ENCODE measurements around the gene NINJ2. TPM values are rescaled to one million over a fixed set of nuclear protein-coding genes. Genes with fewer than 3 reads are reported as not detected.
A peak's percentile ranks its signal among the peaks of the same experiment; 100 is the strongest.

Gene NINJ2
- total and polyA plus RNA-seq, 8 donors = 0.32 to 1.8 (median 0.68) TPM

GRCh38 chr12:664779-665092 is 1.5 kb upstream of the NINJ2 start:
- ATAC-seq (no peak), DNase-seq (no peak), FAIRE-seq (no peak)
- WGBS, 2 donors = 80 to 87% methylated on average over 5 of the region's 5 CpGs
- no peak overlapping the region for H3K27ac ChIP-seq
- H3K27me3 ChIP-seq = no peaks in the 10 kb centered on the region
- no peaks in the 10 kb centered on the region for H3K4me1 ChIP-seq
- TF ChIP-seq CTCF (IDR thresholded peaks at IDR 0.05) = no peak
- H3K9me3 ChIP-seq = no peaks in the 10 kb centered on the region
- intact Hi-C loops (cut with DNase I) = no loop called here
- no peaks in the 10 kb centered on the region for H3K36me3 ChIP-seq
- no peak overlapping the region for H3K4me3 ChIP-seq

GRCh38 chr12:664075-664778 is 982 bp upstream of the NINJ2 start:
- no peak for FAIRE-seq

GRCh38 chr12:662566-663292 is 516 bp downstream of the NINJ2 start:
- FAIRE-seq = no peak
- H3K4me1 ChIP-seq = no peaks in the 10 kb centered on the region
- no peak overlapping the region for H3K4me3 ChIP-seq
- intact Hi-C loops (cut with DNase I) = no loop called here
- peak in 1 of 4 donors; percentile 28 for ATAC-seq
- TF ChIP-seq CTCF (IDR thresholded peaks at IDR 0.05) = no peak
- H3K27ac ChIP-seq = no peak overlapping the region
- H3K36me3 ChIP-seq = no peaks in the 10 kb centered on the region
- no peaks in the 10 kb centered on the region for H3K9me3 ChIP-seq
- H3K27me3 ChIP-seq = no peaks in the 10 kb centered on the region
- no peak for DNase-seq
- WGBS, 2 donors = 30 to 31% methylated on average over 8 of the region's 8 CpGs

More at GRCh38 chr12:664075-664778, 982 bp upstream of the NINJ2 start:
- H3K4me1 ChIP-seq = no peaks in the 10 kb centered on the region
- DNase-seq (no peak), ATAC-seq (no peak)
- H3K27ac ChIP-seq = no peak overlapping the region
- intact Hi-C loops (cut with DNase I) = no loop called here
- H3K27me3 ChIP-seq = no peaks in the 10 kb centered on the region
- H3K36me3 ChIP-seq = no peaks in the 10 kb centered on the region
- H3K4me3 ChIP-seq = no peak overlapping the region
- TF ChIP-seq CTCF (IDR thresholded peaks at IDR 0.05) = no peak
- H3K9me3 ChIP-seq = no peaks in the 10 kb centered on the region
- 67 to 74% methylated on average over 13 of the region's 13 CpGs for WGBS, 2 donors

GRCh38 chr12:661720-662486 is 1.3 kb downstream of the NINJ2 start:
- no peak for FAIRE-seq
- H3K27me3 ChIP-seq = no peaks in the 10 kb centered on the region
- no peak overlapping the region for H3K4me3 ChIP-seq
- intact Hi-C loops (cut with DNase I) = no loop called here
- no peak for TF ChIP-seq CTCF (IDR thresholded peaks at IDR 0.05)
- 74 to 79% methylated on average over 11 of the region's 11 CpGs for WGBS, 2 donors
- H3K4me1 ChIP-seq = no peaks in the 10 kb centered on the region
- no peak overlapping the region for H3K27ac ChIP-seq
- ATAC-seq = no peak
- no peaks in the 10 kb centered on the region for H3K9me3 ChIP-seq
- H3K36me3 ChIP-seq = no peaks in the 10 kb centered on the region
- DNase-seq = no peak
